Activated naive CD8-positive, alpha-beta T cell treated with anti-CD3 and anti-CD28 coated beads, Interleukin-2, amount 50 U/mL, for 24 hours (primary cell): ENCODE results near the gene ASTN2.

ENCODE experiments used
- ATAC-seq: fragments of 150-1000 bp; cut with Tn5 transposase; one replicate; pipeline ENCODE4 v1.10.0; 2021
- DNase-seq: peaks from one replicate; pipeline ENCODE4 v3.0.0; 2021
- H3K27ac Mint-ChIP-seq: one replicate; pipeline ENCODE4 v1.8.0; 2021; ENCODE audit warnings: mild to moderate bottlenecking, mixed read lengths
- H3K27me3 Mint-ChIP-seq: one replicate; pipeline ENCODE4 v1.8.0; 2021; ENCODE audit warnings: mixed read lengths
- H3K36me3 Mint-ChIP-seq: one replicate; pipeline ENCODE4 v1.8.0; 2021; ENCODE audit warnings: low read depth, mixed read lengths
- H3K4me1 Mint-ChIP-seq: one replicate; pipeline ENCODE4 v1.8.0; 2021; ENCODE audit warnings: mixed read lengths
- H3K4me3 Mint-ChIP-seq: one replicate; pipeline ENCODE4 v1.8.0; 2021; ENCODE audit warnings: mild to moderate bottlenecking, moderate library complexity, mixed read lengths
- H3K9me3 Mint-ChIP-seq: one replicate; pipeline ENCODE4 v1.8.0; 2021; ENCODE audit warnings: mixed read lengths

Gene ASTN2

DNA sequence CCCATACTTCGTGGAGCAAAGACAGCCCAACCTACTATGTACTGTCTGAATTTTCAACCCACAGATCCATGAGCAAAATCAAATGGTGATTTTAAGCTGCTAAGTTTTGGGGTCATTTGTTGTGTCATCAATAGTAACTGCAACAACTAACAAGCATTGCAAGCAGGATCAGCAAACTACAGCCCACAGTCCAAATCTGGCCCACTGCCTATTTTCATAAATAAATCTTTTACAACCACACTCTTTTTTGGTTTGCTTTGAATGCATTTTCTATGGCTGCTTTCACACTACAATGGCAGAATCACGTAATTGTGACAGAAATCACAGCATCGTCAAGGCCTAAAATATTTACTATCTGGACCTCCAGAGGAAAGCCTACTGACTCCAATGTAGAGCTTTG, 964.9 kb downstream of the ASTN2 start:
- H3K9me3 Mint-ChIP-seq: no peaks in the 10 kb centered on the region
- H3K4me1 Mint-ChIP-seq: no peaks in the 10 kb centered on the region
- DNase-seq: no peak
- H3K4me3 Mint-ChIP-seq: no peak overlapping the region
- no peaks in the 10 kb centered on the region for H3K27me3 Mint-ChIP-seq
- H3K27ac Mint-ChIP-seq: no peak overlapping the region
- ATAC-seq: no peak
- H3K36me3 Mint-ChIP-seq: peaks cover 2% of the 10 kb centered on the region

GRCh38 chr9:116448431-116448830, 966.4 kb downstream of the ASTN2 start:
- Mint-ChIP-seq H3K36me3 (no peaks in the 10 kb centered on the region), H3K27ac (no peak overlapping the region), H3K4me1 (no peaks in the 10 kb centered on the region), H3K9me3 (no peaks in the 10 kb centered on the region), H3K27me3 (no peaks in the 10 kb centered on the region), H3K4me3 (no peak overlapping the region)
- DNase-seq (no peak), ATAC-seq (no peak)

- H3K27ac Mint-ChIP-seq: no peak overlapping the region
- no peaks in the 10 kb centered on the region for H3K27me3 Mint-ChIP-seq
- no peaks in the 10 kb centered on the region for H3K9me3 Mint-ChIP-seq
- H3K4me1 Mint-ChIP-seq: no peaks in the 10 kb centered on the region
- H3K36me3 Mint-ChIP-seq: no peaks in the 10 kb centered on the region
- DNase-seq (no peak), ATAC-seq (no peak)
- no peak overlapping the region for H3K4me3 Mint-ChIP-seq
Observed at GRCh38 chr9:116447934-116448333, 966.9 kb downstream of the ASTN2 start.

DNA sequence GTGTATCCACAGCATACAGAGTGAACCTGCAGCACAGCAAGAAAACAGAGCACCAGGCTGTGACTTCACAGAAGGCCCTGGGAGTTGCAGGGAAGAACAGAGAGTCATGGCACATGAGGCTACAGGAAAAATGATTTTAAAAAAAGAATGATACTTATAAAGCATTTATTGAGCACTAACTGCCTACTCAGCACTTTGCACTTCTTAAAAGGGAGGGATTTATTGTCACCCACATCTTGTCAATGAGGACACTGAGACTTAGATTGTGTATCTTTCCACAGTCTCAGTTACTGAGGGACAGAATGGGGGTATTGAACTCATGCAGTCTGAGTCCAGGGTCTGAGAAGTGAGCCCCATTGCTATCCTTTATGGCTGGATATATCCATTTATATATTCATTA, 972.3 kb downstream of the ASTN2 start:
- DNase-seq: no peak
- Mint-ChIP-seq H3K36me3 (peaks cover 18% of the 10 kb centered on the region), H3K27me3 (no peaks in the 10 kb centered on the region), H3K9me3 (no peaks in the 10 kb centered on the region), H3K4me3 (no peak overlapping the region), H3K27ac (no peak overlapping the region), H3K4me1 (no peaks in the 10 kb centered on the region)
- no peak for ATAC-seq

DNA sequence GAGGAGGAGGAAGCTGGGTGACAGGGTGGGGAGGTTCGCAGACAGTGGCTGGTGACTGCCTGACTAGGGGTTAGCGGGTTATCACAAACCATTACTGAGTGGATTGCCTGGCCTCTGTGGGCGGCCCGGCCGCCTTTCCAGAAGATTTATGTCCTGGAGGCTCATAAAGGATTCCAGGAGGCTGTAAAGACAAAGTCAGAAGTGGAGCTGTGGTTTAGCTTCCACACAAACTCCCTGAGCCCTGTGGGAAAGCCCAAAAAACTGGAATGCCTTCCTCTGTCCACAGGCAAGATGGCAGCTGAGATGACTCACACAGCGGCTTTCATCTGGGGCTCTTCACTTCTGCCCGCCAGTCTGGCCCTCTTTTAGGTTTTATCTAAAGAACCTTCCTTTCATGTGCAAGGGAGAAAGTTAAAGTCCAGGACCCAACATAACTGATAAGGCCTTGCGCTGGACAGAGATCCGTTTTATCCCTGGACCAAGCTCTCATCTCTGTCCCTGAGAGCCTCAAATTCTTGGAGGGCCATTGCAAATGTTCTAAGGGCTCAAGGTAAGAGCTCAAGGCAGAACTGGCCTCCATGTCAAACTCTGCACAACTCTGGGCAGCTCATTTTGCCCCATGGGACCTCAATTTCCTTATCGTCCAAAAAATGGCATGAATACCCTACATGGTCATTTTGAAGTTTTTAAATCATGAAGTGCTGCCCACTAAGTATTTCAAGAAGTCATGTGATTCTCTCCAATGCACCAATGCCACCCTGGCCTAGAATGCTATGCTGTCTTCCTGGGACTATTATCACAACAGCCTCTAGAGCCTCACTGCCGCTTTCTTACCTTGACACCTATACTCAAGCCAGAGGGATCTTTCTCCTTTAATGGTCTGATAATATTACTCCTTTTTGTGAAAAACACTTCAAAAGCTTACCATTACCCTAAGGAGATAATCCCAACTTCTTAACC, 977.2 kb downstream of the ASTN2 start:
- no peak for DNase-seq
- H3K9me3 Mint-ChIP-seq: no peaks in the 10 kb centered on the region
- no peak overlapping the region for H3K4me3 Mint-ChIP-seq
- no peaks in the 10 kb centered on the region for H3K27me3 Mint-ChIP-seq
- H3K27ac Mint-ChIP-seq: no peak overlapping the region
- H3K4me1 Mint-ChIP-seq: no peaks in the 10 kb centered on the region
- H3K36me3 Mint-ChIP-seq: peaks cover 21% of the 10 kb centered on the region
- ATAC-seq: no peak

- Mint-ChIP-seq H3K4me1 (no peaks in the 10 kb centered on the region), H3K27me3 (no peaks in the 10 kb centered on the region), H3K4me3 (no peak overlapping the region), H3K27ac (no peak overlapping the region), H3K9me3 (no peaks in the 10 kb centered on the region), H3K36me3 (peaks cover 17% of the 10 kb centered on the region)
- DNase-seq (no peak), ATAC-seq (no peak)
Observed at GRCh38 chr9:116436121-116436520, 978.7 kb downstream of the ASTN2 start.

- H3K4me3 Mint-ChIP-seq: no peak overlapping the region
- ATAC-seq (no peak), DNase-seq (no peak)
- H3K27ac Mint-ChIP-seq: no peak overlapping the region
- H3K27me3 Mint-ChIP-seq: no peaks in the 10 kb centered on the region
- peaks cover 17% of the 10 kb centered on the region for H3K36me3 Mint-ChIP-seq
- H3K9me3 Mint-ChIP-seq: no peaks in the 10 kb centered on the region
- H3K4me1 Mint-ChIP-seq: no peaks in the 10 kb centered on the region
Observed at GRCh38 chr9:116435706-116436105, 979.2 kb downstream of the ASTN2 start.

- no peaks in the 10 kb centered on the region for H3K9me3 Mint-ChIP-seq
- no peak for ATAC-seq
- no peak overlapping the region for H3K27ac Mint-ChIP-seq
- H3K4me3 Mint-ChIP-seq: no peak overlapping the region
- no peak for DNase-seq
- H3K4me1 Mint-ChIP-seq: no peaks in the 10 kb centered on the region
- H3K36me3 Mint-ChIP-seq: peaks cover 5% of the 10 kb centered on the region
- no peaks in the 10 kb centered on the region for H3K27me3 Mint-ChIP-seq
Observed at GRCh38 chr9:116434314-116434713, 980.5 kb downstream of the ASTN2 start.

DNA sequence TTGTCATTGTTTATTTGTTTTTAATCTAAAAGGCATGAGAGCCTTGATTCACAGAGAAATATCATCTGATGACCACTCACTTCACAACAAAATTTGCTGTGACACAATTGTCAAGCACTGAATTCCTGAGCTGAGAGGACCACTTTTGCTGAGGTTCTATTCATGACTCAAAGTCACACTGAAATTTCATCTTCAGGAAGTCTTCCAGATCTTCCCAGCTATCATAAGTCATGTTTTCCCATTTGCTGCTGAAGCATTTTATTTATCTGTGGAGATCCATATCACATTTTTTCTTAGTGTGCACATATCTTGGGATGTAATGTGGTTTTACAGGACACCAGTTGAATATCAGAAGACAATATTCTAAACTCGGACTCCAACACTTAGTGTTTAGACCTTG, 982.8 kb downstream of the ASTN2 start:
- no peaks in the 10 kb centered on the region for H3K9me3 Mint-ChIP-seq
- H3K27ac Mint-ChIP-seq: no peak overlapping the region
- no peaks in the 10 kb centered on the region for H3K27me3 Mint-ChIP-seq
- H3K4me1 Mint-ChIP-seq: no peaks in the 10 kb centered on the region
- no peak for ATAC-seq
- peaks cover 2% of the 10 kb centered on the region for H3K36me3 Mint-ChIP-seq
- no peak overlapping the region for H3K4me3 Mint-ChIP-seq
- DNase-seq: no peak

DNA sequence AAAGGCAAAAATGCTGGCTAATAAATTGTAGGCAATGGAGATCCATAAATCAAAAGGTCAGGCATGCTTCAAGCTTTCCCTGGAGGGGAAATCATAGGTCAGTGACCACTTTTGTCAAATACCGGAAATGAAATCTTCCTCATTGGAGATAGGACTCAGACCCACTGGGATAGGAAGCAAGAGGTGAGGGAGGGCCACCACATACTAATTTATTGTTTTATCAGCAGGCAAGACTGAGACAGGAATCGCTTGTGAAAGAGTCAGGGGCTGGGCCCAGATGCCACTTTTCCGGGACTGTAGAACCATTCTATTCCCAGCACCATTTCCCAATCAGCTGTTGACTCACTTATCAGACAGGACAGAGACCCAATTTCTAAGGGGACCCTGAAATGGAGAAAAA, 984.0 kb downstream of the ASTN2 start:
- Mint-ChIP-seq H3K27me3 (no peaks in the 10 kb centered on the region), H3K9me3 (no peaks in the 10 kb centered on the region), H3K27ac (no peak overlapping the region), H3K4me3 (no peak overlapping the region), H3K36me3 (peaks cover 2% of the 10 kb centered on the region), H3K4me1 (no peaks in the 10 kb centered on the region)
- DNase-seq (no peak), ATAC-seq (no peak)

- Mint-ChIP-seq H3K27me3 (no peaks in the 10 kb centered on the region), H3K9me3 (no peaks in the 10 kb centered on the region)
Observed at GRCh38 chr9:116425244-116425643, 989.6 kb downstream of the ASTN2 start.

GRCh38 chr9:116423149-116423548, 991.7 kb downstream of the ASTN2 start:
- Mint-ChIP-seq H3K4me3 (no peak overlapping the region), H3K36me3 (peaks cover 12% of the 10 kb centered on the region), H3K27ac (no peak overlapping the region), H3K27me3 (no peaks in the 10 kb centered on the region), H3K9me3 (no peaks in the 10 kb centered on the region), H3K4me1 (no peaks in the 10 kb centered on the region)
- no peak for ATAC-seq
- DNase-seq: no peak

More at GRCh38 chr9:116425244-116425643, 989.6 kb downstream of the ASTN2 start:
- Mint-ChIP-seq H3K4me3 (no peak overlapping the region), H3K4me1 (no peaks in the 10 kb centered on the region), H3K36me3 (peaks cover 8% of the 10 kb centered on the region), H3K27ac (no peak overlapping the region)
- DNase-seq (no peak), ATAC-seq (no peak)

DNA sequence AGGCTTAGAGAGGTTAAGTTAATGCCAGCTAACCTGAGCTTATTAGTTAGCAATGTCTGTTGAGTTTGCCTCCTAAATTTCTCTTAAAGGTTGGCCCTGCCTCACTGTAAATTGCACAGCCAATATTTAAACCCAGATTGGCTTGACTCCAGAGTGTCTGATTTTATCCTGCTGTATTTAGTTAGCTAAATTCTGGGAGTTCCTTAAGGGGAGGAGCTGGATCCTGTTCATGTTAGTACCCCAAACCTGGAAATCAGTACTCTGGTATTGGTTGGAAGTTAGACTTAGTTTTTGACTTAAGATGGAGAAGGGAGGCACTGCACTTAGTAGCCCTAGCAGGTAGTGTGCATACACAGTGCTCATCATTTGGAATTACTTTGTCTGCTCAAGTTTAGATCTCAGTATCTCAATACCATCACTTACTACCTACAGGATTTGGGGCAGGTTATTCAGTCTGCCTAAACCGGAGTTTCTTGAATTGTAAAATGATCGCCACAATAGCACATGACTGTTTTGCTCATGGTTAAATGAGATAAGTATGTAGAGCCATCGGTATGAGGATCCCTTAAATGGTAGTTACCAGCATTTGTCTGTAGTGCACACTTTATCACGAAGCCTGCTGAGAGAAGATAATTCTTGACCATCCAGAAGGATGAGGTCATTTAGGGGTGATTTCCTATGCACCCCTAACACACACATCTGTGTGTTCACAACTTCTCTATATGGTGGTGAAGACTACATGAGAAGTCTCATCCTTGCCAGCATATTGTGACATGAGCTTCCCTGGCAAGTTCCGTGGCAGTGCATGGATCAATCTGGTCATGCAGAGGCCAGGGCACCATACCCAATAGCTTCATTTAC, 992.5 kb downstream of the ASTN2 start:
- ATAC-seq (no peak), DNase-seq (no peak)
- H3K36me3 Mint-ChIP-seq: peaks cover 12% of the 10 kb centered on the region
- H3K4me3 Mint-ChIP-seq: no peak overlapping the region
- no peak overlapping the region for H3K27ac Mint-ChIP-seq
- no peaks in the 10 kb centered on the region for H3K4me1 Mint-ChIP-seq
- H3K27me3 Mint-ChIP-seq: no peaks in the 10 kb centered on the region
- no peaks in the 10 kb centered on the region for H3K9me3 Mint-ChIP-seq

- peaks cover 11% of the 10 kb centered on the region for H3K36me3 Mint-ChIP-seq
- no peaks in the 10 kb centered on the region for H3K4me1 Mint-ChIP-seq
- no peak overlapping the region for H3K4me3 Mint-ChIP-seq
Observed at GRCh38 chr9:116420993-116421538, 993.8 kb downstream of the ASTN2 start.

GRCh38 chr9:116419181-116419580, 995.7 kb downstream of the ASTN2 start:
- Mint-ChIP-seq H3K27me3 (no peaks in the 10 kb centered on the region), H3K36me3 (peaks cover 6% of the 10 kb centered on the region), H3K27ac (no peak overlapping the region), H3K9me3 (no peaks in the 10 kb centered on the region), H3K4me1 (no peaks in the 10 kb centered on the region), H3K4me3 (no peak overlapping the region)
- ATAC-seq (no peak), DNase-seq (no peak)

More at GRCh38 chr9:116420993-116421538, 993.8 kb downstream of the ASTN2 start:
- ATAC-seq (no peak), DNase-seq (no peak)
- Mint-ChIP-seq H3K9me3 (no peaks in the 10 kb centered on the region), H3K27me3 (no peaks in the 10 kb centered on the region), H3K27ac (no peak overlapping the region)
